NCI-H1105 treated with DMSO at 0.1 percent for 48 hours (cell line): ENCODE results near the gene NSF.
"Not testable (repeated sequence)": the region's sequence is repeated elsewhere in the genome, so short reads cannot be mapped to it uniquely, and the experiment has no call there.

Source experiments
- DNase-seq: peaks from one replicate; lab custom pipeline; 2025; lab: John Stamatoyannopoulos, UW

Gene NSF

GRCh38 chr17:46628753-46629436 lies 38.4 kb downstream of the NSF start:
- not testable (repeated sequence) for DNase-seq

- not testable (repeated sequence) for DNase-seq
These were observed 41.7 kb downstream of the NSF start for GRCh38 chr17:46632146-46632545.

DNA sequence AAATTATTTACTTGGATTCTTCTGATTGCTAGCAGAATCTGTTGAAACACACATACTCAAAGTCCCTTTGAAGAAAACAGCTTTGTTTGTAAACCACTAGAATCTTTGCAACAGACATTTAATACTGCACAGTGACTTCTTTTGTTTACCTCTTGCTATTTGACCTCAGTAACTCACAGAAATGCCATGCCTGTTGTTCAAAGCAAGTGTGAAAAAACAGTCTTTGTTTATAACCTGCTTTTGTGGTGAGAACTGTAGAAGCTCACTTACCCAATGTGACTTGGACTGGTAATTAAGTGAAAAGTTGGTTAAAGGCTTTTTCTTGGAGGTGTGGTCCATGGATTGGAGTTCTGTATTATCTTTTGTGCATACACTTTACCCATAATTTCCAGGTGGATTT lies 44.4 kb downstream of the NSF start:
- DNase-seq = not testable (repeated sequence)

DNA sequence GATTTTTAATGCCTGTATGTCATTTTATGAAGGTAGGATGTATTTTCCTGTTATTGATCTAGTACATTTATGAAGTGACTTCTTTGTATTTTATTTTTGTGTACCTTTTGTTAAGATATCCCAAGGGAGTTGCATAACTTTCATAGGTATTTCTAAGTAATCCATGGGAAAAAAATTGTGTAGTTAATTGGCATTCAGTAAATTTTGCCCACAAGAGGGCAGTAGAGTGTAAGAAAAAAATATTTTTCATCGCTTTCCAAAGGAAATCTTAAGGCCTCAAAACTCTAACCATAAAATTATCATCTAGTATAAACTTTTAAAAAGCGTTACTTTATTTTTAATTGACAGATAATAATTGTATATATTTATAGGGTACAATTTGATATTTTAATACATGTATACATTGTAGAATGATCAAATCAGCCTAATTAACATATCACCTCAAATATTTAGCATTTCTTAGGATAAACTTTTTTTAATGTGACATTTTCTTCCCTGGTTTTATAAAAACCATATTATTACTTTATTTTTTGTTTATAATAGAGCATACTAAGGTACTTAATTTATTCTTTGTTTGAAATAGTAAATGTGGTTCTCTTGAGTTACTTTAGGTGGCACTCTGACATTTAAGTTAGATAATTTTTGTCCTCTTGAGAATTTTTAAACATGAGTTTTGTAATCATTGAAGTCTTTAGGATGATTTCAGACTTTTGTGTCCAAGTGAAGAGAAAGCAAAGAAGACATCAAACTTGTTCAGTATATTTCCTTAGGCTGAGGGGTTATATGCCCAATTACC lies 51.6 kb downstream of the NSF start:
- not testable (repeated sequence) for DNase-seq

- not testable (repeated sequence) for DNase-seq
These were observed 56.8 kb downstream of the NSF start for GRCh38 chr17:46647251-46647650.

GRCh38 chr17:46647688-46648278 lies 57.3 kb downstream of the NSF start:
- not testable (repeated sequence) for DNase-seq

DNA sequence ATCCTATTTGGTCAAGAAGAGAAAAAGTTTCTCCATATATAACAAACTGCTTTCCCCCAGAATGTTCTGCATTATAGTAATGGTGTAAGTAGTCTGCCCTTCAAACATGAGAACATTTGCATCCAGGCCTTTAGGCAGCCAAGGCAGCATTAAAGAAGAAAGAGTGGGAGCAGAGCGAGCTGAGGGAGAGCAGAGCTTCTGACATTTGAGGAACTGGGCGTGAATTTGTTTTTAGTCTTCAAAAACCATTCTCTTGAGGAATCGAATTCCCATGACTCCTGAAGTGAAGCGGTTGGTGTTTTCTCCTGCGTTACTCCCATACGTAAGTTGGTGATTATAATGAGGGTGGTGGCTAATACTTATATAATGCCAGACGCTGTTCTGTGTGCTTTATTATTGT lies 58.8 kb downstream of the NSF start:
- DNase-seq = not testable (repeated sequence)

GRCh38 chr17:46652024-46652643 lies 61.7 kb downstream of the NSF start:
- not testable (repeated sequence) for DNase-seq

DNA sequence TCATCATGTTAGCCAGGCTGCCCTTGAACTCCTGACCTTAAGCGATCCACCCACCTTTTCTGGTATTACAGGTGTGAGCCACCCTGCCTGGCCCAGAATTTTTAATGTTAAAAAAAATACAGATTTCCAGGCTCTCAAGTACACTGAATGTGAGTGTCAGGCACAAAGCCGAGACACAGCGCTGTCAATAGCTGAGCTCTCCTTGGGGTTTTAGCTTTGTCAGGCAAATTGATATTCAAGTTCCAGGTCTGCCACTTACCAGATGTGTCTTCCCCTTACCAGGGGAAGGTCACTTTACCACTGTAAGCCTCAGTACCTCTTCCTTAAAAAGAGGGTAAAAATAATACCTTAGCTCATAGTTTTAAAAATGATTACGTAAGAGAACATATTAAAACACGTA lies 67.8 kb downstream of the NSF start:
- DNase-seq = not testable (repeated sequence)

GRCh38 chr17:46659702-46660101 lies 69.2 kb downstream of the NSF start:
- not testable (repeated sequence) for DNase-seq

- DNase-seq = not testable (repeated sequence)
These were observed 72.7 kb downstream of the NSF start for GRCh38 chr17:46663123-46663522.

- DNase-seq = not testable (repeated sequence)
These were observed 73.1 kb downstream of the NSF start for GRCh38 chr17:46663552-46663951.

DNA sequence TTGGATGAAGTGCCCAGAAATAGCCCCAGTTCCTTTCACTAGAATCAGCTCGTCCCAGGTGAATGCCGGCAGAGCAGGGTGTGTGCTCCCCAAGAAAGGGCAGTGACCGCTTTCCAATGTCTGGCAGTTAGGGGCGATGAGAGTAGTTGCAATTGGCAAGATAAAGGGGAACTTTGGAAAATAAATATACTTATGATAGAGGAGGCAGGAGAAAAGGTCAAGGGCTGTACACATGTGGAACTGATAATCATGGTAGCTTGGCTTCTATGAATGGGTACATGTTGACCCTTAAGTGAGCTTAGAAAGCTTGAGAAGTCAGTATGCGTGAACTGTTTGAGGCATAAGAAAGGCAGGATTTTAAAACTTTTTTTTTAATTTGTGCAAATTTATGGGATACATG lies 75.5 kb downstream of the NSF start:
- DNase-seq = not testable (repeated sequence)

- not testable (repeated sequence) for DNase-seq
These were observed 80.3 kb downstream of the NSF start for GRCh38 chr17:46670789-46671188.

- DNase-seq = not testable (repeated sequence)
These were observed 82.3 kb downstream of the NSF start for GRCh38 chr17:46672777-46673176.

DNA sequence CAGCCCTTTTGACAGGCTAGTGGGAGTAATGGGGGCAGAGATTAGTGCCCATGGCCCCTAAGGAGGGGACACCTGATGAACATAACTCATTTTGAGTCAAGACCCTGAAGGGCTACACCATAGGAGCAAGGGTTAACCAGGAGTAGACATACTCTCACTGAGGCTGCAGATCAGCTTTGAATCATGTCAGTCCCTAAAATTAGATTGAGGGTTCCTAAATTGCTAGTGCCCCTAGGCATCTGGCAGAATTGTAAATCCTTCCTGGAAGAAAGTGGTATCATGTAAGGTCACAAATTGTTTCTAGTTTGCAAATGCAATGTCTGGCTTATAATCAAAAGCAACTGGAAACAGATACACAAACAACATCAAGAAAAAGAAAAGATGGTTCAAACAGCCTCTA lies 87.3 kb downstream of the NSF start:
- DNase-seq = not testable (repeated sequence)

DNA sequence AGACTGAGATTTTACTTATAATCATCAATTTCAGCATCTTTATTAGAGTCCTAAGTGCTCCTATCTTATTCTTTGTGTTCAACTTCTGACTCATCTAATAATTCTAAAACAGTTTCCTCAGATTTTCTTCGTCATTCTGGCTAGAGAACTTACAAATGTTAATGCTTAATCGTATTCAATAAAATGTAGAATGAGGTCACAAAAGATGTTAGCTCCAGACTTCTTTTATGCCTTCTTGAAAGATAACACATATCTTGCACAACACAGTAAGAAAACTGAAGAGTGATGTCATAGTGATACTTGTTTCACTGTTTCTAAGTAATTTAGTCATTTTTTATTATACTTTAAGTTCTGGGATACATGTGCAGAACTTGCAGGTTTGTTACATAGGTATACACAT lies 93.2 kb downstream of the NSF start:
- not testable (repeated sequence) for DNase-seq

DNA sequence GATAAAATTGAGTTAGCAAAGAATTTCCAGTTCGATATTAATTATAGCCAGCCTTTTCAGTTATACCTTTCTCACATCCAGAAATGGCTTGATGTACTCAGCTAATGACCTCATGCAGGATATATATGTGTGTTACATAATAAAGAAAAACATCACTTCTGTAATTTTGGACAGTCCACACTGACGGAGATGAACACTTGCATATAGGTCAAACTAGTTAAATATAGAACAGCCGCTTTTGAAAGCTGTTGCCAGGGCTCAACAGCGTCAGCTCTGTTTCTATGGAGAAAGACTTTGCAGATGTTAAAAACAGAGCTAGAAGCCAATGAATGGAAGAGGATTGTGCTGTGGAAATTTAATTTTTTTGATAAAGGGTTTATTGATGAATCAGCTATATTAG lies 94.8 kb downstream of the NSF start:
- DNase-seq = not testable (repeated sequence)

DNA sequence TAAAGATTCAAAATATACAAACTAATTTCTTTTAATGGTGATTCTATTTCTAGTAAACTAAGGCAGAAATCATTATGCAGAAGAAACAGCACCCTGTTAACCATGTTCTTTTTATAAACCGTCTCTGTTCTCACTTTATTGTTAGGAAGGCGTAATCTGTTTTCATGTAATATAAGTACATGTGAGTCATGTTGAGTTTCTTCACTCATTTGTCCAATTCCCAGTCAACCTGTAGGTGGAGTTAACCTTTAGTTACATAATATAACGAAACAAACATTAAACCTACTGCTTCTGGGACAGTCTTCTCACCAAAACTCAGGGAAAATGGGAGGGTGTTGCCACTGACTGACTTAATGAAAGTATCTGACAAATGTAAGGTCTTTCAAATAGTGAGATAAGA lies 101.7 kb downstream of the NSF start:
- not testable (repeated sequence) for DNase-seq

DNA sequence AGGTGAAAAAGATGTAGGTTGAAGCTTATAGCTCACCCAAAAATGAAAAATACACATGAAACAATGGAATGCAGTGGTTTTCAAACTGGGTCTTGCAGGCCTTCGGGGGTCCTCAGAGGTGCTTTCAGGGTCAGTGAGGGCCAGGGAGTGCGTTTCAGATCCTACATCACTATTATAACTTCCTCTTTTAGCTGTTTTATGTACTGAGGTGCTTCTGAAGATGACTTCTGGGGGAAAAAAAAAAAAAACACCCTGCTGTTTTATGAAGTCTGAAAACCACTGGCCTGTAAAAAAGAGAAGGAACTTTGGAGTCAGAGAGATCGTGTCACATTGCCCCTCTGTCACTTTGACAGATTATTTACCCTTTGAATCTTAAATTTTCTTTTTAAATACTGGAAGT lies 102.8 kb downstream of the NSF start:
- not testable (repeated sequence) for DNase-seq

DNA sequence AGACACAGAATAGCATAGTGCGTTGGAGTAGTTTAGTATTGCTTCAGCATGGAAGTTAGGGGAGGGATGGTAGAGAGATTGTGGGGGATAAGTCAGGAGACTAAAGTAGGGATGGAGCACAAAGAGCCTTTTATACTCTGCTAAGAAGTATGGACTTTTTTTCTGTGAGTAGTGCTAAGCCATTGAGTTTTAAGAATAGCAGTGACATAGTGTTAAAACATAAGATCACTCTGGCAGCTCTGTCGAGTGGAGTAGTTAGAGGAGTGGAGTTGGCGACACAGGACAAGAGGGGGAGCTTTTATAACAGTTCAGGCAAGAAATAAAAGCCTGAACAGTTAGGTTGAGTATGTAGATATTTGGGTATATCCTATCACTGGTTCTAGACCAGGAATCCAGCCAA lies 106.1 kb downstream of the NSF start:
- DNase-seq = not testable (repeated sequence)

- not testable (repeated sequence) for DNase-seq
These were observed 108.5 kb downstream of the NSF start for GRCh38 chr17:46699014-46699413.
